SK-N-SH (cell line): ENCODE results near the gene NR6A1. TPM values are rescaled to one million over a fixed set of nuclear protein-coding genes. Genes with fewer than 3 reads are reported as not detected.

Experiments
- CTCF ChIA-PET: fragments of 300-600, 350-600 bp; formaldehyde crosslinking; extraction: SDS; loops from one replicate; lab custom pipeline; 2021; lab: Yijun Ruan, JAX
- POLR2A ChIA-PET: fragments of 350-600 bp; sonication (Branson Sonifier 250); formaldehyde crosslinking; extraction: SDS; loops from one replicate; lab custom pipeline; 2020; ENCODE audit warnings: antibody characterized with exemption, inconsistent platforms; lab: Yijun Ruan, JAX
- DNase-seq: peaks from one replicate; pipeline ENCODE4 v3.0.0; 2012
- H2AFZ ChIP-seq: fragments of 200-600 bp; sonication (generic); 2 replicates; pipeline ENCODE4 v1.8.1; 2016; ENCODE audit warnings: antibody characterized with exemption, mild to moderate bottlenecking, low read depth
- H3F3A ChIP-seq: fragments of 200-600 bp; sonication (generic); replicated peaks from 2 replicates; pipeline ENCODE3; 2016; ENCODE audit warnings: antibody characterized with exemption, mild to moderate bottlenecking; ENCODE audit not compliant: insufficient read depth
- H3K27ac ChIP-seq, 2 experiments: fragments of 200-500 bp in 1 of 2; fragments of 200-600 bp in 1 of 2; sonication (Bioruptor generic) in 1 of 2; sonication (generic), shearing (Covaris generic) in 1 of 2; 2 replicates each; pipeline versions ENCODE4 v1.5.1 to v1.6.1; 2014 to 2016; ENCODE audit warnings: low read depth in 2 of 2, inconsistent platforms in 1 of 2, low read length in 1 of 2, mild to moderate bottlenecking in 1 of 2, mixed read lengths in 1 of 2
- H3K27me3 ChIP-seq: fragments of 200-600 bp; sonication (generic), shearing (Covaris generic); 2 replicates; pipeline ENCODE4 v1.6.1; 2016; ENCODE audit warnings: mixed run types; ENCODE audit not compliant: insufficient read depth
- H3K36me3 ChIP-seq, 2 experiments: fragments of 200-500 bp in 1 of 2; fragments of 200-600 bp in 1 of 2; sonication (Bioruptor generic) in 1 of 2; sonication (generic) in 1 of 2; replicated peaks in 1 of 2; 2 replicates each; pipeline versions ENCODE3 to v1.5.1; 2014 to 2016; ENCODE audit warnings: low read length in 1 of 2, mild to moderate bottlenecking in 1 of 2; ENCODE audit not compliant: insufficient read depth in 2 of 2, control insufficient read depth in 1 of 2
- H3K4me1 ChIP-seq, 2 experiments: fragments of 200-500 bp in 1 of 2; fragments of 200-600 bp in 1 of 2; sonication (Bioruptor generic) in 1 of 2; sonication (generic), shearing (Covaris generic) in 1 of 2; 2 replicates each; pipeline versions ENCODE4 v1.5.1 to v1.6.1; 2014 to 2016; ENCODE audit warnings: low read depth in 1 of 2, low read length in 1 of 2, mixed run types in 1 of 2; ENCODE audit not compliant: insufficient read depth in 2 of 2, control insufficient read depth in 1 of 2
- H3K4me2 ChIP-seq: fragments of 200-600 bp; sonication (generic), shearing (Covaris generic); 2 replicates; pipeline ENCODE4 v1.6.1; 2017; ENCODE audit warnings: mixed run types
- H3K4me3 ChIP-seq, 2 experiments: fragments of 200-500 bp in 1 of 2; fragments of 200-600 bp in 1 of 2; sonication (Bioruptor generic) in 1 of 2; sonication (generic), shearing (Covaris generic) in 1 of 2; 2 replicates each; pipeline versions ENCODE4 v1.5.1 to v1.8.1; 2014 to 2016; ENCODE audit warnings: low read depth in 2 of 2, inconsistent platforms in 1 of 2, low read length in 1 of 2, mild to moderate bottlenecking in 1 of 2, mixed read lengths in 1 of 2, moderate library complexity in 1 of 2
- H3K79me2 ChIP-seq: fragments of 200-600 bp; sonication (generic); 2 replicates; pipeline ENCODE4 v1.8.1; 2017; ENCODE audit warnings: mild to moderate bottlenecking; ENCODE audit not compliant: insufficient read depth
- H3K9ac ChIP-seq: fragments of 200-600 bp; sonication (generic); 2 replicates; pipeline ENCODE4 v1.6.1; 2017; ENCODE audit warnings: mixed run types
- H3K9me2 ChIP-seq: fragments of 200-600 bp; sonication (generic); 2 replicates; pipeline ENCODE4 v1.6.1; 2017; ENCODE audit warnings: mixed run types
- H3K9me3 ChIP-seq: fragments of 200-600 bp; sonication (generic); 2 replicates; pipeline ENCODE4 v1.6.1; 2017; ENCODE audit warnings: mixed run types, mild to moderate bottlenecking, moderate library complexity
- H4K20me1 ChIP-seq: fragments of 200-600 bp; sonication (generic); 2 replicates; pipeline ENCODE4 v1.6.1; 2017; ENCODE audit warnings: mild to moderate bottlenecking, mixed run types; ENCODE audit not compliant: insufficient read depth
- CTCF ChIP-seq: fragments of 200-600 bp; sonication (generic); IDR thresholded peaks from 2 replicates; pipeline ENCODE4 v1.6.1; 2017; ENCODE audit warnings: antibody characterized with exemption, mild to moderate bottlenecking, moderate library complexity
- EP300 ChIP-seq, 2 experiments: IDR thresholded peaks; 2 replicates each; pipeline versions ENCODE4 v1.4.0 to v1.6.1; 2012; ENCODE audit warnings: borderline replicate concordance in 1 of 2, low read depth in 1 of 2, low read length in 1 of 2
- IRF3 ChIP-seq: fragments of 150-350 bp; IDR thresholded peaks from 2 replicates; pipeline ENCODE4 v1.6.1; 2016; ENCODE audit warnings: mild to moderate bottlenecking, low read depth, low read length
- MAX ChIP-seq: IDR thresholded peaks from 2 replicates; pipeline ENCODE4 v1.4.0; 2012; ENCODE audit warnings: low read depth
- MXI1 ChIP-seq: IDR thresholded peaks from 2 replicates; pipeline ENCODE4 v1.6.1; 2012; ENCODE audit warnings: mild to moderate bottlenecking, low read depth, low read length, improper control_type of control experiment
- PBX3 ChIP-seq: IDR thresholded peaks from 2 replicates; pipeline ENCODE4; 2012
- POLR2AphosphoS5 ChIP-seq: IDR thresholded peaks from 2 replicates; pipeline ENCODE4 v1.6.1; 2012; ENCODE audit warnings: low read depth, low read length
- RAD21 ChIP-seq: IDR thresholded peaks from 2 replicates; pipeline ENCODE4 v1.6.1; 2012; ENCODE audit warnings: mild to moderate bottlenecking, low read length
- RCOR1 ChIP-seq: fragments of 150-350 bp; IDR thresholded peaks from 2 replicates; pipeline ENCODE4 v1.6.1; 2017; ENCODE audit warnings: antibody characterized with exemption, low read length
- RFX5 ChIP-seq: IDR thresholded peaks from 2 replicates; pipeline ENCODE4 v1.6.1; 2012; ENCODE audit warnings: mild to moderate bottlenecking, improper control_type of control experiment, low read length
- SIN3A ChIP-seq: IDR thresholded peaks from 2 replicates; pipeline ENCODE4 v1.6.1; 2012; ENCODE audit warnings: low read depth, mild to moderate bottlenecking, low read length, moderate library complexity, borderline replicate concordance
- SMC3 ChIP-seq: IDR thresholded peaks from 2 replicates; pipeline ENCODE4 v1.6.1; 2012; ENCODE audit warnings: low read depth, low read length, improper control_type of control experiment
- TAF1 ChIP-seq: IDR thresholded peaks from 2 replicates; pipeline ENCODE4 v1.6.1; 2012; ENCODE audit warnings: low read depth, mild to moderate bottlenecking, low read length, moderate library complexity, borderline replicate concordance
- TEAD4 ChIP-seq: IDR thresholded peaks from 2 replicates; pipeline ENCODE4 v1.4.0; 2012; ENCODE audit warnings: mild to moderate bottlenecking, borderline replicate concordance; ENCODE audit not compliant: insufficient read depth
- USF1 ChIP-seq: IDR thresholded peaks from 2 replicates; pipeline ENCODE4 v1.4.0; 2012; ENCODE audit warnings: low read depth, borderline replicate concordance
- ZBTB33 ChIP-seq: IDR thresholded peaks from 2 replicates; pipeline ENCODE4 v1.4.0; 2012; ENCODE audit warnings: low read depth, borderline replicate concordance
- WGBS: methylation state at CpG from one replicate; pipeline ENCODE4 v1.1.6; 2017; ENCODE audit warnings: low lambda C conversion rate; 5-methylcytosine and 5-hydroxymethylcytosine counted together
- polyA plus RNA-seq, 3 experiments: library from polyadenylated mRNA; depleted of rRNA; stranded (reverse); fragments of >200 nt; gene quantifications; 2 replicates each; pipeline ENCODE4 v1.2.3, GENCODE V29; 2012

Gene NR6A1
- polyA plus RNA-seq, 1 of the 3 experiments (the other 2 are of a cell fraction) = 1.2 TPM

GRCh38 chr9:124666642-124667041 is 104.5 kb downstream of the NR6A1 start:
- Histone ChIP-seq H3K9me2 (no peaks in the 10 kb centered on the region; the same call in 1 of the 2 replicates), H3K4me2 (no peak overlapping the region), H3K4me1 (peaks cover 20 to 32% of the 10 kb centered on the region in 2 experiments; a peak in 3 of 4 replicates), H4K20me1 (no peaks in the 10 kb centered on the region; the same call in 1 of the 2 replicates), H2AFZ (no peak overlapping the region), H3F3A (peaks cover 36% of the 10 kb centered on the region), H3K9ac (no peak overlapping the region), H3K27me3 (no peaks in the 10 kb centered on the region), H3K79me2 (peaks cover 91% of the 10 kb centered on the region), H3K4me3 (no peak overlapping the region), H3K27ac (peak overlapping the region in 1 of 2 experiments; percentile 78; a peak in 1 of 4 replicates), H3K36me3 (peaks cover 0 to 22% of the 10 kb centered on the region in 2 experiments), H3K9me3 (no peaks in the 10 kb centered on the region)
- WGBS = 92% methylated on average over 5 of the region's 5 CpGs
- ChIA-PET CTCF (interaction anchor here (1.0 to 1.2 kb wide), 2 partner anchors 45 to 49 kb away, joined by 3 to 5 read pairs; no protein-coding TSS in a partner anchor), POLR2A (no interaction called here)
- no peak for TF ChIP-seq SMC3
- TF ChIP-seq IRF3 = no peak
- no peak for TF ChIP-seq MXI1
- TF ChIP-seq MAX = no peak
- TF ChIP-seq EP300 (IDR thresholded peaks at IDR 0.05; ENCODE audit: borderline replicate concordance in 1 of 2, low read depth in 1 of 2, low read length in 1 of 2) = no peak
- no peak for TF ChIP-seq TAF1
- TF ChIP-seq PBX3 = no peak
- TF ChIP-seq RFX5 = no peak
- no peak for TF ChIP-seq RCOR1
- no peak for TF ChIP-seq CTCF
- no peak for TF ChIP-seq TEAD4
- TF ChIP-seq ZBTB33 = no peak
- TF ChIP-seq SIN3A = no peak
- no peak for TF ChIP-seq POLR2AphosphoS5
- TF ChIP-seq RAD21 = no peak
- no peak for TF ChIP-seq USF1
- no peak for DNase-seq
